Pulmonary artery endothelial cell (primary cell): ENCODE measurements around the gene KCNIP2. TPM values are rescaled to one million over a fixed set of nuclear protein-coding genes. Genes with fewer than 3 reads are reported as not detected.

Experiments used
- DNase-seq: peaks from one replicate; pipeline ENCODE4 v3.0.0-alpha.2; 2011; ENCODE audit warnings: low read depth, low spot score
- total RNA-seq: library from RNA; depleted of rRNA; stranded (reverse); fragments of >200 nt; gene quantifications from 2 replicates; pipeline ENCODE4 v1.2.3, GENCODE V29; 2014

Gene KCNIP2
- total RNA-seq, result 0.07 and 0.25 TPM in 2 replicates

DNA sequence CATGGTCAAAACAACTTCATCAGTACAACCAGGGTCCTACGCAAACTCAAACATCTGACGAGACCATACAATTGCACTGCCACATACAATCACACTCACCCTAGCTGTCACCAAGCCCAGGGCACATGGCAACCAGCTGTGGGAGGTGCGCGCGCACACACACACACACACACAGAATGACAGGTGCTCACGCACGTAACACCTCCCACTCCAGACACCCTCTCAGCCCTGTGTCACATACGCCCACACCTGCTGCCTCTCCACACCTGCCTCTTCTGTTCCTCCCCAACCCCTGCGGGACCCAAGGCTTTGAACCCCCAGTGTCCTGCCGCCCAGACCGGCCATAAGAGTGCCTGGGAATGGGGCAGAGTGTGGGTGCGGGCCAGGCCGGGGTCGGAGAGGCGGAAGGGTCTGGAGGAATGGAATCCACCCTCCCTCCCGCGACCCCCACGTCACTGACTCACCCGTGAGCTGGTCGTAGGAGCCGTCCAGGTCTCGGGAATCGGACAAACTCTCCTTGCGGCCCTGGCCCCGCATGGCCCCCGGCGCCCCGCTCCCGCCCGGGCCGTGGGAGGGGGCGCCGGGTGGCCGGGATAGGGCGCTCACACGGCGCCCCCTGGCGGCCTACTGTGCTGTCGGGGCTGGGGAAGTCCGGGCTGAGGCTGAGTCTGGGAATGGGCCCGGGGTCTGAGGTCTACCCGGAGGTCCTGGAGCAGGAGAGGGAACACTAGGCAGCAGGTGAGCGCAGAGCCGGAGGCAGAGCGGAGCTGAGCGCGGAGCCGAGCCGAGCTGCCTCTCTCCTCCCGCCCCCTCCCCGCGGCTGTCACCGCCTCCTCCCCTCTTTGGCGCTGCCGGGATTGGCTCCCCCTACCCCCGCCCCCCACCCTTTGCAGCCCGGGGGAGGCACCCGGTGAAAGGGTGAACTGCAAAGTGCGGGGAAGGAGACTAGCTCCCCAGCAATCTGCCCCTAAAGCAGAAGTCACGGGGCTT, at the start of gene KCNIP2:
KCNIP2 (minus strand) TSS at position 769 of the 990 bp plus-strand sequence; CDS start at position 537, 232 bp downstream.
- DNase-seq, result no peak

DNA sequence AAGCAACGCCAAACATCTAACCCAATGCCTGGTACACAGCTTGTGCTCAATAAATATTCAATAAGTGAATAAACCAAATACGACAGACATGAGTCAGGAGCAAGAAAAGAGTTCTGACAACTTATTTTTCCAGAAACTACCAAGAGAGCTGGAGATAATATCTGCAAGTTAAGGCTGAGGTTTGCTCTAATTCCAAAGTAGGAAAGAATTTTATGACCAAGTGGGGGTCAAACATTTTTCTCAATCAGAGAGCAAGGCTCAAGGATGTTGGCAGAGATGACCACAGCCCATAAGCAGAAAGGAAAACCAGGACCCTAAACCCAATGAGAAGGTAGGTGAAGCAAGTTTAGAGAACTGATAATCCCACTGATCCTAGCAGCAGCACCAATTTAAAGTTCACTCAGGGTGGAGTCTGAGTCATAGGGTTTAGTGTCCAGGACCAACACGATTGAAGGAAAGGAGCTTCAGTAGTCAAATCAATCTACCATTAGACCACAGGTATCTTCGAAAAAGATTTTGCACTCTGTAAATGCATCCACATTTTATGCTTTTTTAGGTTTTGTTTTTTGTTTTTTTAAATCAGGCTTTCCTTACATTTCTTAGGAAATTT, 49.3 kb upstream of the KCNIP2 start:
- no peak for DNase-seq

DNA sequence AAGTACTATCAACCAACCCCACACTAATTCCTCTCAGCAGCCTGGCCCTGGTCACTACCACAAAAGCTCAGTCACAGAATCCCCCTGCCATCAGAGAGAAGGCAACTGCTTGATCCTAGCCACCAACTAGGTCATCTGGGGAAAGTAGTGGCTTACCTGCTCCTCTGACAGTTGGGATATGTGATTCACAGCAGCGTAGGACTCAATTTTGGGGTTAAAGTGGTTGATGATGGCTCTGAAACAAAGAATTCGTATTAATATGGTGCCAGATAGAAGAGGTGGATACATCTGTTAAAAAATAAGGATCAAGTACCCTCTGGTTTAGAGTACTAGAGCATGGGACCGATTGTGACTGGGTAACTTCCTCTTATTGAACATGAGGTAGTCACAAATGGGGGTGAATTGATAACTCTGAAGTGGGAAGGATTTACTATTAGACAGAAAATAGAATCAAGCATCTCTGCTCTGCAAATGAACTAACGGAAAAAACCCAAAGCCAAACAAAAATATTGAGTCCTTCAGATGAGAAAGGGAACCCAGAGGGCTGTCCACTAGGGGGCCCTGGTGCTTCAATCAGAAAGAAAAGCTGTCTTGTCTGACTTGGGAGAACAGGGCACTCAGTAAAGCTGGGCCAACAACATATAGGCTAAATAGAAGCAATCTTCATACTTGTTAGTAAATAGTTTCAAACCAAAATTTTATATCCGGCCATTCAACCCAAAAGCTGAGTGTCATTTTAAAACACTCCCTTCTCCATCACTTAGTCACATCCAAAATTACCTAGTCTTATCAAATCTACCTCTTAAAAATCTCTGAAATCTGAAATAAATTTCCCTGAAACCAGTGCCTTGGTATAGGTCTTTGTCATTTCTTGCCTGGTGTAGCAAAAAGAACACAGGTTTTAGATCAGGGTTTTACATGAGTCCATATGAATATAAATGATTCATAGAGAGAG, 45.9 kb upstream of the KCNIP2 start:
- DNase-seq, result peak; percentile 47

DNA sequence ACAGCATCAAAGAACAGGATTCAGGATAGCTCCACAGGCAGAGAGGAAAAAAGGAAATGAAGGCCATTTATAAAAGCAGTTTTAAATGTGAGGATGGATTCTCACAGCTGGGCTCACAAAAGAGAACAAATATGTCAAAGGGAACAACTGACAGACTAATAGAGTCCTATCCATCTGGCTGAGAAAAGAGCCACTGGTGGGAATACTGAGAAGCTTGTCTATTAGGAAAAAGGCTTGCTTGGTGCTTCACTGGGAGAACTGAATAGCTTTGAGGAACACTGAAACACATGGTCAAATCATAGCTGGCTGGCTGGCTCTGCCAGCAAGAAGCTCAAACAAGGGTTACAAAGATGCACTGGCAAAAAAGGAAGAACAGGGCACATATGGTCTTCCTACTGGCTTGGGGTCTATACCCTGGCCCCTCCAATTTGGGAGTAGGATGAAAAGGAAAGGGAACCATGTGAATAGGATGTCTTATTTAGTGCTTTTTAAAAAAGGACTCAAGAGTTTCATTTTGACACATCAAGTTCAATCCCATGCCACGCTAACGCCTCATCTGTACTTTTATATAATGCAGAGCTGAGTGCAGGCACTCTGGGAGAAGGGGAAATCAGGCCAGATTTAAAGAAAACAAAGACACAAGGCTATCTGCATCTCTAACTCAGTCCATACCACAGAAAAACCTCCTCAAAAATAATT, 44.8 kb upstream of the KCNIP2 start:
- DNase-seq, result no peak

DNA sequence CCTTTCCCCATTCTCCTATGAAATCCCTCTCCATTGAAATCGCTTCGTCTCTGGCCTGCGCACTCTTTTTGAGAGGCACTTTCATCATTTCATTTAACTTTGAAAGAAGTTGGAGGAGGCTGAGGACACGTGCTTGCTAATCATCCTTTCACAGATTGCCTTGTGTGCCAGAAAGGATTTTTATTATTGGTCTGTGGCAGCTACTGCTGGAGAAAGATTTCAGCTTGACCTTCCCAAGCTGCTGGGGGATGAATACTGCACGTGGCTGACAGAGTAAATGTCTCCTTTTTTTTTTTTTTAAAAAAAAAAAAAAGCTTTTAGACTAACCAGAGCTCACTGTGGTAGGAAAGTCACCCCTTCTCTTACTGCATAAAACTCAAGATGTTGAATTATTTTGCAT, 44.2 kb upstream of the KCNIP2 start:
- no peak for DNase-seq

DNA sequence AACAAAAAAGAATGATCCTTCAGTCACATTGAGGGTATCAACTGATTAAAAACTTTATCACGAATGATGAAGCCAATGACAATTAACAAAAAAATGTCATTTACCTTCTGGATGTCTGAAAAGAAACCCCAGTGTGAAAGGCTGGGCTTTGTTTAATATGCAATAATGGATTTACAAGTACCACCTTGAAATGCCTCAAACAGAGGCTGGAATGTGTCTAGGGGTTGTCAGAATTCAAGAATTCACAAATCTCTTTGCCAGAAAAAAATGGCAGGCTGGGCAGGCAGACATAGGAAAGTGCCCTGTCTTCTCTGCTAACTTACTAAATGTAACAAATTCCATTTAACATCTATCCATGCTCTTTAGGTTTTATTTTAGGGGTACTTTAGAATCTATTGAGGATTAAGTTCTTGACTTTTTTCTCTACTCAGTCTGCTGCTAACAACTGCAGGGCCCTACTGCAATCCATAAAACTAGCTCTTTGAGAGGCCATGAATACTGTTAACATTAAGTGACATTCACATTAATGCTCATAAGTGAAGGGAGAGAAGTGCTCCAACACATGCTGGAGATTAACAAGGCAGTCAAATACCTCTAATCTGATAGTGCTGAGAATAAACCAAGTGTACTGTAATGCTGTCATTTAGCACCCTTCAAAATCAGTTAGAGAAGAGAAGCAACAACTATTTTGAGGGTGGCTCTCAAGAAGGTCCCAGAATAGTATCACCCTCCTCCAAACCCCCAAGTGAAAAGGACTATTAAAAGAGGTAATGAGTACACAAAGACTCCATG, 43.1 kb upstream of the KCNIP2 start:
- no peak for DNase-seq

DNA sequence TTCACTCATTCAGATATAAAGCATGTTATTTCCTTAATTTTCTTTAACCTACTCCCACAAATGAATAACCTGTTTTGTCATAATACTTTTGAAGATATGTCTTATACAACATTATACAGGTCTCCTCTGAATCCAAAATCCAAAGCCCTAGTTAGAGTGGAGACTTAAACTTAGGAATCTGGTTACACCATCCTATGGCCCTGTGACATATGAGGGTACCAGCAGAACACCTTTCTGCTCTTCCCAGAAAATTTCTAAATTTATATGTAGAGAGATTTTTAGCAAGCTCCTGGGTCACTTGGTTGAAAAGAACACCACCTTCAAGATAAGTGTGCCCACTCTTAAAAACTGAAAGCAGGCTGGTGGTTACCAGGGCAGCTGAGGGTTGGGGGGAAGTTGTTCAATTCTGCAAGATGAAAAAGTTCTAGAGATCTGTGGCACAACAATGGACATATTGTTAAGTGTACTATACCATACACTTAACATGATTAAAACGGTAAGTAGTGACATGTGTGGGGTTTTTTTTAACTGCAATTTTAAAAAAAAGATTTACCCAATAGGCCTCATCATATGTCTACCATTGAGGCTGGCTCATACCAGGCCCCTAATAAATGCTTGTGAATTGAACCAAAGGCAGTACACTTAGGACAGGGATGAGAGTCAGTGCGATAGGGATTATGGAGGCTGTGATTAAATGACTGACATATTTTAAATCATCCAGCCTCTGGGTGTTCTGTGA, 37.6 kb upstream of the KCNIP2 start:
- no peak for DNase-seq

DNA sequence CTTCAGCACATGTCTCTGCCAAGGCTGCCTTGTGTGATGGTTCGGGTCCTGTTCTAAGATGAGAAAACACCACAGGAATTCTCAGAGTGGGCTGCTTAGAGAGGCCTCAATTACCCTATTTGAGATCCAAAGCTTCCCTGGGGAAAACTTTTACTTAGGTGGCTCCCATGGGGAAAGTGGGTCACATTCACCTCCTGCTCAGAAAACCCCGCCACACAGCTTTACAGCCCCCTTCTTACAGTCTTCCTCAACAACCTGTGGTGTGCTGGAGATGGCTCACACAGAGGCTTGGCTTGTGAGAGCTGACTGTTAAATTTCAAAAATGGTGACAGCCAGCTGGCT, 36.6 kb upstream of the KCNIP2 start:
- no peak for DNase-seq

DNA sequence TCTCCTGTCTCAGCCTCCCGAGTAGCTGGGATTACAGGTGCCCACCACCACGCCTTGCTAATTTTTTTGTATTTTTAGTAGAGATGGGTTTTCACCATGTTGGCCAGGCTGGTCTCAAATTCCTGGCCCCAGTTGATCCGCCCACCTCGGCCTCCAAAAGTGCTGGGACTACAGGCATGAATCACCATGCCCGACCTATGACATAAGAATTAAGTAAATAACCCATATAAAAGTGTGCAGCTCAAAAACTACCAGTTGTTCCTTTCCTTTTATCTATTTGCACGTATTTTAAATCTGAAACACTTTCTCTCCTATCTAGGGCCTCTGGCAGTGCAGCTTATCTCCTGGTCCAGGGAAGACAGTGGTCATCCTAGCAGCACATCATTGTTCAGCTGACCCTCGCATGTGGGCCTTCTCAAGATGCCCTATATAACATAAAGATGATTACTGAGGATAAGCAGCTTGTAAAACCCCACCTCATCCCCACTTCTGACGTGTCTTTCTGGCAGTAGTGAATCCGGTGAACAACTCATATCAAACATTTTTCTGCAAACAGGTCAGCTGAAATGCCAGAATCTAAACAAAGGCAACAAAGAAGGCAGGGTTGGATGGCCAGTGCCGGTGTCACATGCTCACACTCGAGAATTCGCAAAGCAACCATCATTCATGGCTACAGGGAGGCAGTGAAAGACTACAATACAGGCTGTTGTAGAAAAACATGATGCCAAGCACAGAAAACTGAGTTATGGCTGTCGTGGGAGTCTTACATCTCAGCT, 36.0 kb upstream of the KCNIP2 start:
- DNase-seq, result no peak

DNA sequence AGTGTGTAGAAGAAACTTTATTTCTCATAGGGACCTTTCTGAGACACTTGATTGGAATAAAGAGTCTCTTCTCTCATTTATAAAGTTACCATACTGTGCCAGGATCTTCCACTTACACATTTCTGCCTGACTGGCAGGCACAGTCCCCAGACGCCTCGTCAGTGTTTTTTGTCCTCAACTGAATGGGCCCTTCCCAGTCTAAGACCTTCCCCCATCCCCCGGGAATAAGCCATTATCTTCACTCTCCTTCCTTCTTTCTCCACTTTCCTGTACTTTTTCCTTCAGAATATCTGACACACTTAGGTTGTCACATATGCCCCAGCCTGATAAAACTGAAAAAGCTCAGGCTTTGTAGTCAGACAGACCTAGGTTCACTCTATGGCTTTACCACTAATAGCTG, 35.3 kb upstream of the KCNIP2 start:
- no peak for DNase-seq

DNA sequence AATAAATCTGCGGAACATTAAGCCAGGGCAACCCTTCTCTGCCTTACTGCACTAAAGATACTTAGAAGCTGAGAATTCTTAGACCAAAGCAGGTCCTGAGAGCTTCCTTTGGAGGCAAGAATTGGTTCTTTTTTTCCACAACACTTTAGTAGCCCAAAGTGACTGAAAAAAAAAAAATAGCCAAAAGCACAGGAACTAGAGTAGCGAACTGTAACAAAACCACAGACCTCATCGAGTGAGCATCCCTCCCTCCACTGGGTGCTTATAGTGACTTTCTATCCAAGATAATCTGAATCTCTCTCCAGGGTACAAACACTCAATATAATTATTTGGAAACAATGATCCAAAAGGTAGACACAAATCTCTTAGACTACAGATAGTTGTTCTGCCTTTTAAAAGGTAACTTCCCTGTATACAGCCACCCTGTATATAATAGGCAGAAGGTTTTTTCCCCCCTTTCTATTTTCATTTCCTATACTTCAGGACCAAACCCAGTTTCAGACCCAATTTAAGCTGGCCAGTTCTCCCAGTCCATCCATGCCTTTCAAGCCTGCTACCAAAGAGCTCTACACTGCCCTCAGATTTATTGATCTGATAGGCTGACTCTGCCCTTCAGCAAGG, 31.6 kb upstream of the KCNIP2 start:
- no peak for DNase-seq

DNA sequence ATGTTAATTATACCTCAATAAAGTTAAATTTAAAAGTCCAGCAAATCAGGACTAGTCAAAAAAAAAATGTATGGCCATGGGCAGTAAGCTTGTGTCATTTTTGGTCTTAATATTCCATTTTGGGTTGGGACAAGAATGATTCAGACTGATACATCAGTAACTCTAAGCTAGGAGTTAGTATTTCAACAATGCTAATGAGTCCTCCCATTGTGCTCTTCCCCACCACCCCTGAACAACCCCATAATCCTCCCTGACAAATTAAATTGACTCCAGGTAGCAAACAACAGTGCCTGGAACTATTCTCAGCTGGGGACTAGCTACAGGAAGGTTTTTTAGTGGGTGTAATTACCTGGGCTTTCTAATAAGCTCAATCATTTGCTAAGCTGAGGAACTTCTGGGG, 30.7 kb upstream of the KCNIP2 start:
- no peak for DNase-seq

DNA sequence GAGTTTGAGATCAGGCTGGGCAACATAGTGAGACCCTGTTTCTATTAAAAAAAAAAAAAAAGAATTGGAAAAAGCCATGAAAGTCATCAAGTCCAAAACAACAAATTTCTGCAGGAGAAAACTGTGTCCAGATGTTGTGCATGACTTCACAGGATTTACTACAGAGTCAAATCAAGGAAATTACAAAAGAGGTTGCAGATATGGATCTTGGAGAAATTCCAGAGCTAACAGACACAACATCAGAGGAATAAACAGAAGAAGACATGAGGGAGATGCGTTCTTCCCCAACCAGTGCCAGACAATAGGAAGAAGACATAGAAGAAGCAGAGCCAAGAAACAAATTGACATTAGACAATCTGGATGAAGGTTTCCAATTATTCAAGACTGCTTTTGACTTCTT, 24.3 kb upstream of the KCNIP2 start:
- DNase-seq, result no peak

DNA sequence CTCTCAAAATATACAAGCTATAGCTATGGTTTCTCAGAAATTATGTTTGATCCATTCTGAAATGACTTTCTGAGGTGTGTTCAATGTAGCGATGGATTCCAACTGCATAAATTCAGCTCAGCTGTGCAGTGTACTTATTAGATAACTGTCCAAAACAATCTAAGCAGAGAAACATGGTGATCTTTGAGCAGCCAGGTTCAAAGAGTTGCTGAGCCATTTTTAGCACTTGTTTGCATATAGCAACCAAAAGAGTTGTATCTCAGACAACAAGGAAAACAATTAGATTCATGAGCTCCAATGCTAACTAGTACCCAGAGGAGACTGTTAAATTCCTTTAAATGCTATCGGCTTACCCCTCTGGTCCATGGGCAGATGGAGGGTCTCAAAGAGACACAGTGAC, 15.9 kb upstream of the KCNIP2 start:
- DNase-seq, result no peak

DNA sequence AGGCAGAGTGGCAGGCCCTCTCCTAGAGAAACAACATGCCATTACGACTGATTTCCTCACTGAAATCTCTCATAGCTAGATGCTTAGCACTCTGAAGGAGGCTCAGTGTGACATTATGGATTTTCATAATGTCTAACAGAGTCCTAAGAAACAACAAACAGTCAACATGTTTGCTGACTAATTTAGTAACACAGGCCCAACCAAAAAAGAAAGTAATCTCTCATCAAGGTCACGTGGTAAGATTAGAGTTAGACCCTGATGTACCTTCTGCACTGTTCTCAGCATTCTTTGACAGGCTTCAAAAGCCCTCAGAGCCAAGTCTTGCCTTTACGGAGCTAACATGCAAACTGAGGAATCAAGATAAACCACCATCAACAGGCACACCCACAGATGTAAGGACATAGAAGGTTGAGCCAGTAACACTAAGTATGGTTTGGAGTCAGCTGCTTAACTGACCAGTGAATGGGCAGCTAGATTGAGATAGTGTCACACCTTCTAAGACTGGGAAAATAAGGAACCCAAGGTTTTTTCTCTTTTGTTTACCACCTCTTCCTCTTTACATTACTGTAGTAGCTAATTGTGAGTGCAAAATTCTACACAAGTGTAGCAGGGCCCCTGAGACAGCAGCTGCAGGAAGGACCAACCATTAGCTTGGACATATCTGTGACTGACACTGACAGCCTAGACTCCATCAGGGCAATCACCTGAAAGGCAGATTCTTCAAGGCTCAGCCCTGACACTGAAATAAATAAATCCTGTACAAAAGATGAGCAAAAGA, 15.3 kb upstream of the KCNIP2 start:
- no peak for DNase-seq

DNA sequence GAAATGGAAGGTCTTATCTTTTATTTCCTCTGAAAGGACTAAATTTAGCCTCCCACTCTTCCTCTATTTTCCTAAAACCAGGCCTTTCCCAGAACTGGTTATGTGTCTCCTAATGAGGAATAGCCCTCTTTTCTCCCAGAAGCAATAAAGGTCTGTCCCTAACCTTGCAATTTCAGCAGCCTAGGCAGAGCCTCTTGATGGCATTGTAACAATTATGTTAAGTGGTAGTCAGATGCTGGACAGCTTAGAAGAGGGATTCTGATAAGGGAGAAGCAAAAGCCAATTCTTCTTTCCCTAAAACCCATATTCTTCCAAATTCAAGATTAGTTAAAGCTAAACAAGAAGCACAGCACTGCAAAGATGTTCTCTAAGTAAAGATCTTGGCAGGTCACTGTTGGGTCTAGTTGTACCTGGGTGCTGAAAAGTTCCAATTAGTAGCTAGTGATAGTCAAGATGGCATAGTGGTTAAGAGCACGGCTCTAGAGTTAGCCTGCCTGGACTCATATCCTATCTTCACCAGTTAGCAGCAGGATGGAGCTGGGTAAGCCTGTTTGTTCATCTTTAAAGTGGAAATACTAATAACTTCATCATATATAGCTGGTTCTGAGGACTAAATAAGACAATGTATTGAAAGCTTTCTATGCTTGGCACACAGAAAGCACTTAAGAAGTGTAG, 14.3 kb upstream of the KCNIP2 start:
- DNase-seq, result no peak

DNA sequence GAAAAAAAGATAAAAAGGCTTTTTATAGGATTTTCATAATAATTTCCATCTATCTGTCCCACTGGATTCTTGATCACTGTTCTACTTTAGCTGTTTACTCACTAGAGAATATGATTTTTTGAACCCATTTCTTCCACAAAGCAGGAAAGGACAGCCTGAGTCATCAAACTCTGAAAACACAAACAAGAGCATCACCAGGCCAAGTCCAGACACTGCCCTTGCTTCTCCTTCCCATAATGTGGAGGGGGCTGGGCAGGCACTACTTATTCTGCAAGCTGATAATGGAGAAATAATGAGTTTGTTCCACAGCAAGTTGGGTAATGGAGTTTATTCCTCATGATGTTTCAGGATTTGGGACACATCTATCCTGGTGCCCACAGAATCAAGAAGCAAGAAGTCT, 13.0 kb upstream of the KCNIP2 start:
- peak; percentile 17 for DNase-seq
